Activated naive CD8-positive, alpha-beta T cell treated with anti-CD3 and anti-CD28 coated beads, Interleukin-2, amount 50 U/mL, for 16 hours (primary cell): Measurements from ENCODE around the gene LINC01488.

Experiments
- DNase-seq: peaks from one replicate; pipeline ENCODE4 v3.0.0-alpha.2; 2020; ENCODE audit warnings: low read depth, low spot score

The LINC01488 gene

GRCh38 chr11:69463995-69464960 is 17.2 kb upstream of the LINC01488 start:
- no peak for DNase-seq

GRCh38 chr11:69465236-69466000 is 16.0 kb upstream of the LINC01488 start:
- no peak for DNase-seq

GRCh38 chr11:69466039-69466438 is 15.4 kb upstream of the LINC01488 start:
- DNase-seq, result no peak

GRCh38 chr11:69467196-69467595 is 14.3 kb upstream of the LINC01488 start:
- DNase-seq, result no peak

GRCh38 chr11:69467646-69468045 is 13.8 kb upstream of the LINC01488 start:
- no peak for DNase-seq

GRCh38 chr11:69468221-69468620 is 13.2 kb upstream of the LINC01488 start:
- DNase-seq, result no peak

GRCh38 chr11:69468911-69469885 is 12.3 kb upstream of the LINC01488 start:
- DNase-seq, result no peak

- DNase-seq, result no peak
Observed at GRCh38 chr11:69470301-69470700, 11.2 kb upstream of the LINC01488 start.

GRCh38 chr11:69470793-69471728 is 10.4 kb upstream of the LINC01488 start:
- DNase-seq, result no peak

GRCh38 chr11:69471729-69472540 is 9.5 kb upstream of the LINC01488 start:
- no peak for DNase-seq

- no peak for DNase-seq
Observed at GRCh38 chr11:69472541-69473275, 8.8 kb upstream of the LINC01488 start.

- DNase-seq, result no peak
Observed at GRCh38 chr11:69473276-69473845, 8.1 kb upstream of the LINC01488 start.

GRCh38 chr11:69474736-69475135 is 6.7 kb upstream of the LINC01488 start:
- DNase-seq, result no peak

- no peak for DNase-seq
Observed at GRCh38 chr11:69475141-69475865, 6.2 kb upstream of the LINC01488 start.

GRCh38 chr11:69475866-69476471 is 5.5 kb upstream of the LINC01488 start:
- DNase-seq, result no peak

- no peak for DNase-seq
Observed at GRCh38 chr11:69476509-69476961, 4.9 kb upstream of the LINC01488 start.

GRCh38 chr11:69477086-69477485 is 4.4 kb upstream of the LINC01488 start:
- no peak for DNase-seq
